HG02885 (cell line): ENCODE data around the gene COL17A1.

Source experiments
- ATAC-seq: cut with Tn5 transposase; IDR thresholded peaks from one replicate; pipeline ENCODE4 v1.9.1; 2021; ENCODE audit warnings: mild to moderate bottlenecking; ENCODE audit not compliant: unreplicated experiment, poor library complexity

COL17A1 gene

GRCh38 chr10:104056619-104057273, 28.9 kb downstream of the COL17A1 start:
- no peak for ATAC-seq

GRCh38 chr10:104054430-104054829, 31.2 kb downstream of the COL17A1 start:
- ATAC-seq: no peak

- no peak for ATAC-seq
These were observed 32.5 kb downstream of the COL17A1 start for GRCh38 chr10:104053201-104053600.

- ATAC-seq: no peak
These were observed 33.2 kb downstream of the COL17A1 start for GRCh38 chr10:104052431-104052830.

- ATAC-seq: no peak
These were observed 36.0 kb downstream of the COL17A1 start for GRCh38 chr10:104049504-104050250.

GRCh38 chr10:104046651-104047050, 39.0 kb downstream of the COL17A1 start:
- ATAC-seq: no peak

GRCh38 chr10:104045151-104046089, 40.3 kb downstream of the COL17A1 start:
- ATAC-seq: no peak

- ATAC-seq: no peak
These were observed 41.8 kb downstream of the COL17A1 start for GRCh38 chr10:104043854-104044253.

GRCh38 chr10:104043185-104043830, 42.4 kb downstream of the COL17A1 start:
- ATAC-seq: no peak

- ATAC-seq: no peak
These were observed 43.7 kb downstream of the COL17A1 start for GRCh38 chr10:104041891-104042535.

GRCh38 chr10:104040862-104041789, 44.6 kb downstream of the COL17A1 start:
- no peak for ATAC-seq

- ATAC-seq: no peak
These were observed 45.3 kb downstream of the COL17A1 start for GRCh38 chr10:104040382-104040781.

- ATAC-seq: no peak
These were observed 46.5 kb downstream of the COL17A1 start for GRCh38 chr10:104038958-104039752.

- ATAC-seq: no peak
These were observed 47.1 kb downstream of the COL17A1 start for GRCh38 chr10:104038537-104038936.

GRCh38 chr10:104037261-104037951, 48.3 kb downstream of the COL17A1 start:
- no peak for ATAC-seq

- ATAC-seq: no peak
These were observed 49.0 kb downstream of the COL17A1 start for GRCh38 chr10:104036518-104037260.

- no peak for ATAC-seq
These were observed 49.7 kb downstream of the COL17A1 start for GRCh38 chr10:104036069-104036384.
